B cell (primary cell): Measurements from ENCODE around the gene LZTS3. TPM values are rescaled to one million over a fixed set of nuclear protein-coding genes. Genes with fewer than 3 reads are reported as not detected.
A peak's percentile ranks its signal among the peaks of the same experiment; 100 is the strongest.

ENCODE experiments used
- ATAC-seq: fragments of 200-7000 bp; cut with Tn5 transposase; one replicate; pipeline ENCODE4 v1.10.0; 2021; ENCODE audit warnings: low read depth, mild to moderate bottlenecking, moderate number of reproducible peaks, moderate library complexity
- CTCF ChIA-PET: fragments of 350-600 bp; sonication (Branson Sonifier 250); formaldehyde crosslinking; loops from one replicate; lab custom pipeline; 2021; ENCODE audit warnings: antibody characterized with exemption, inconsistent platforms; lab: Charles Lee
- POLR2A ChIA-PET: fragments of 350-600 bp; sonication (Branson Sonifier 250); formaldehyde crosslinking; loops from one replicate; lab custom pipeline; 2021; ENCODE audit warnings: antibody characterized with exemption; lab: Charles Lee
- DNase-seq: peaks from one replicate; pipeline ENCODE4 v3.0.0; 2013
- H2AFZ ChIP-seq: 2 replicates; pipeline ENCODE4 v1.6.1; 2012; ENCODE audit warnings: mild to moderate bottlenecking, low read depth, low read length; ENCODE audit not compliant: insufficient read depth, poor library complexity, severe bottlenecking
- H3K27ac ChIP-seq, 2 donors: 1 replicate in 1 of 2; 2 replicates in 1 of 2; pipeline ENCODE4 v1.5.1; 2012 to 2013; ENCODE audit warnings: low read length in 2 of 2, mild to moderate bottlenecking in 2 of 2, moderate library complexity in 1 of 2
- H3K27me3 ChIP-seq, 4 experiments: fragments of 200-600 bp in 1 of 4; sonication (generic) in 1 of 4; replicated peaks in 1 of 4; 1 replicate in 2 of 4; 2 replicates in 2 of 4; pipeline versions ENCODE4 v1.6.1 to v1.7.0; 2013 to 2016; ENCODE audit warnings: low read length in 3 of 4, mild to moderate bottlenecking in 2 of 4, mixed read lengths in 1 of 4, moderate library complexity in 1 of 4; ENCODE audit not compliant: insufficient read depth in 4 of 4, control insufficient read depth in 3 of 4; ENCODE audit errors: control extremely low read depth in 1 of 4
- H3K36me3 ChIP-seq, 2 experiments: replicated peaks in 1 of 2; 1 replicate in 1 of 2; 2 replicates in 1 of 2; pipeline versions ENCODE4 v1.6.1 to v1.7.1; 2013; ENCODE audit warnings: low read length in 1 of 2; ENCODE audit not compliant: insufficient read depth in 2 of 2, control insufficient read depth in 1 of 2; ENCODE audit errors: control extremely low read depth in 1 of 2, extremely low read depth in 1 of 2
- H3K4me1 ChIP-seq, 2 donors: fragments of 200-600 bp in 1 of 2; sonication (generic) in 1 of 2; 1 replicate in 1 of 2; 2 replicates in 1 of 2; pipeline versions ENCODE4 v1.5.1 to v1.6.1; 2013 to 2017; ENCODE audit warnings: low read length in 2 of 2; ENCODE audit not compliant: control insufficient read depth in 2 of 2, insufficient read depth in 2 of 2
- H3K4me2 ChIP-seq: replicated peaks from 2 replicates; pipeline ENCODE3; 2012; ENCODE audit warnings: mild to moderate bottlenecking, low read depth, low read length; ENCODE audit not compliant: poor library complexity, severe bottlenecking
- H3K4me3 ChIP-seq, 5 experiments: fragments of 200-600 bp in 1 of 5; sonication (generic) in 1 of 5; 1 replicate in 3 of 5; 2 replicates in 2 of 5; pipeline versions ENCODE4 v1.5.1 to v1.7.0; 2011 to 2016; ENCODE audit warnings: low read length in 4 of 5, mild to moderate bottlenecking in 4 of 5, low read depth in 2 of 5, control low read depth in 1 of 5, moderate library complexity in 1 of 5; ENCODE audit not compliant: insufficient read depth in 1 of 5; ENCODE audit errors: control extremely low read depth in 1 of 5, extremely low read depth in 1 of 5
- H3K79me2 ChIP-seq: fragments of 200-600 bp; sonication (generic); one replicate; pipeline ENCODE4 v1.6.0; 2016; ENCODE audit warnings: low read length; ENCODE audit not compliant: control insufficient read depth, insufficient read depth
- H3K9ac ChIP-seq: fragments of 200-600 bp; sonication (generic); 2 replicates; pipeline ENCODE4 v1.6.1; 2017; ENCODE audit warnings: mild to moderate bottlenecking, low read length, moderate library complexity
- H3K9me3 ChIP-seq, 3 donors: one replicate each; pipeline versions ENCODE4 v1.6.1 to v1.7.1; 2013; ENCODE audit warnings: low read length in 2 of 3; ENCODE audit not compliant: control insufficient read depth in 2 of 3, insufficient read depth in 1 of 3; ENCODE audit errors: control extremely low read depth in 1 of 3
- H4K20me1 ChIP-seq: 2 replicates; pipeline ENCODE4 v1.6.0; 2012; ENCODE audit warnings: mild to moderate bottlenecking, low read length; ENCODE audit not compliant: insufficient read depth, control insufficient read depth, poor library complexity, severe bottlenecking
- H3K27ac Mint-ChIP-seq: one replicate; pipeline ENCODE4 v1.8.0; 2021; ENCODE audit warnings: mixed read lengths
- H3K27me3 Mint-ChIP-seq: one replicate; pipeline ENCODE4 v1.8.0; 2021; ENCODE audit warnings: mixed read lengths
- H3K4me1 Mint-ChIP-seq: one replicate; pipeline ENCODE4 v1.8.0; 2021; ENCODE audit warnings: mixed read lengths
- H3K4me3 Mint-ChIP-seq: one replicate; pipeline ENCODE4 v1.8.0; 2021; ENCODE audit warnings: mixed read lengths
- H3K9me3 Mint-ChIP-seq: one replicate; pipeline ENCODE4 v1.8.0; 2022; ENCODE audit warnings: mixed read lengths; ENCODE audit not compliant: insufficient read depth
- EZH2 ChIP-seq: IDR thresholded peaks from 2 replicates; pipeline ENCODE4 v1.6.1; 2012; ENCODE audit warnings: borderline replicate concordance, low read depth, mild to moderate bottlenecking, moderate library complexity, low read length; ENCODE audit not compliant: insufficient read depth, poor library complexity, severe bottlenecking
- WGBS: methylation state at CpG from one replicate; pipeline ENCODE4 v1.1.5; 2013; ENCODE audit warnings: missing lambda C conversion rate; ENCODE audit not compliant: insufficient coverage; 5-methylcytosine and 5-hydroxymethylcytosine counted together
- intact Hi-C: fragments of 100-400 bp; cut with micrococcal nuclease; formaldehyde crosslinking; loops from one replicate; pipeline ENCODE4 v1.10.0; 2022
- polyA plus RNA-seq: library from polyadenylated mRNA; depleted of rRNA; stranded (reverse); fragments of >200 nt; gene quantifications from 2 replicates; pipeline ENCODE4 v1.2.3, GENCODE V29; 2012
- total RNA-seq, 2 donors: library from RNA; stranded (reverse); fragments of 120-200 nt in 1 of 2; gene quantifications; 1 replicate in 1 of 2; 2 replicates in 1 of 2; pipeline versions ENCODE4 v1.2.3 to v1.2.4, GENCODE V29; 2013 to 2022
- TF ChIP-seq, protein P1 (sequence below): fragments of 200-600 bp; IDR thresholded peaks from one replicate; pipeline ENCODE4 v1.8.0; 2022; ENCODE audit warnings: antibody characterized with exemption, mild to moderate bottlenecking

Gene LZTS3
- total and polyA plus RNA-seq, 2 donors (not counting 1 experiment from before 2014, with no cell fraction given) = 2.3 to 5.1 TPM

- H3K79me2 ChIP-seq = peaks cover 45% of the 10 kb centered on the region
- no peaks in the 10 kb centered on the region for H3K27me3 Mint-ChIP-seq
- POLR2A ChIA-PET = no interaction called here
- no peak overlapping the region for H3K4me2 ChIP-seq
- H3K27ac ChIP-seq = no peak overlapping the region
- H3K4me1 ChIP-seq = peaks cover 15 to 18% of the 10 kb centered on the region in 2 donors
- H3K4me3 ChIP-seq = no peak overlapping the region
- no peak overlapping the region for H3K27ac Mint-ChIP-seq
- H3K9ac ChIP-seq = no peak overlapping the region
- WGBS = 100% methylated on average over 6 of the region's 7 CpGs
- no peaks in the 10 kb centered on the region for H3K9me3 Mint-ChIP-seq
- peaks cover 9% of the 10 kb centered on the region for H4K20me1 ChIP-seq
- peaks cover 18% of the 10 kb centered on the region for H3K4me1 Mint-ChIP-seq
- intact Hi-C loops = no loop called here
- TF ChIP-seq, protein P1, sequence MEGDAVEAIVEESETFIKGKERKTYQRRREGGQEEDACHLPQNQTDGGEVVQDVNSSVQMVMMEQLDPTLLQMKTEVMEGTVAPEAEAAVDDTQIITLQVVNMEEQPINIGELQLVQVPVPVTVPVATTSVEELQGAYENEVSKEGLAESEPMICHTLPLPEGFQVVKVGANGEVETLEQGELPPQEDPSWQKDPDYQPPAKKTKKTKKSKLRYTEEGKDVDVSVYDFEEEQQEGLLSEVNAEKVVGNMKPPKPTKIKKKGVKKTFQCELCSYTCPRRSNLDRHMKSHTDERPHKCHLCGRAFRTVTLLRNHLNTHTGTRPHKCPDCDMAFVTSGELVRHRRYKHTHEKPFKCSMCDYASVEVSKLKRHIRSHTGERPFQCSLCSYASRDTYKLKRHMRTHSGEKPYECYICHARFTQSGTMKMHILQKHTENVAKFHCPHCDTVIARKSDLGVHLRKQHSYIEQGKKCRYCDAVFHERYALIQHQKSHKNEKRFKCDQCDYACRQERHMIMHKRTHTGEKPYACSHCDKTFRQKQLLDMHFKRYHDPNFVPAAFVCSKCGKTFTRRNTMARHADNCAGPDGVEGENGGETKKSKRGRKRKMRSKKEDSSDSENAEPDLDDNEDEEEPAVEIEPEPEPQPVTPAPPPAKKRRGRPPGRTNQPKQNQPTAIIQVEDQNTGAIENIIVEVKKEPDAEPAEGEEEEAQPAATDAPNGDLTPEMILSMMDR = no peak
- TF ChIP-seq EZH2 = no peak
- CTCF ChIA-PET = interaction anchor here (1.1 kb wide), 1 partner anchor 10 kb away, joined by 3 read pairs; no protein-coding TSS in a partner anchor
- no peaks in the 10 kb centered on the region for H3K27me3 ChIP-seq
- no peak for ATAC-seq
- DNase-seq = no peak
- H3K4me3 Mint-ChIP-seq = no peak overlapping the region
- H3K36me3 ChIP-seq = peaks cover 0 to 23% of the 10 kb centered on the region in 2 experiments
- H3K9me3 ChIP-seq = no peaks in the 10 kb centered on the region
- H2AFZ ChIP-seq = no peak overlapping the region
Measured at GRCh38 chr20:3213226-3213625, 39.9 kb upstream of the LZTS3 start.

DNA sequence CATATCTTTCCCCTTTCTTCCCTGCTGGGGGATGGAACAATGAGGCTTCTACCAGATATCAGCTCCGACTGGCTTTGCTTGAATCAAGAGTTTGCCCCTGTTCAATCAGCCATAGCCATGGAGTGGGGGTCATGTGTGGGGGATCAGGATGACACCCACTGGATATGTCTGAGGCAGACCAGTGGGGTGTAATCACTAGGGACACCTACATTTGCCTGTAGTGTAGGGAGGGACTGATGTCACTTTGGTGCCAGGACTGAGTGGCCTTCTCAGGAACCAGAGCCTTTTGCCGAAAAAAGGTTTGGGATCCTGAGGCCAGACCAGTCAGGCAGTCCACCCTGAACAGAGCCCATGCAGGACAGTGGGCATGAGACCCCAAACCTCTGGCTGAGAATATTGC is 37.0 kb upstream of the LZTS3 start:
- no peaks in the 10 kb centered on the region for H3K9me3 Mint-ChIP-seq
- peak overlapping the region; percentile 95 for H2AFZ ChIP-seq
- peak overlapping the region; percentile 46 for H3K27ac Mint-ChIP-seq
- H3K27me3 Mint-ChIP-seq = no peaks in the 10 kb centered on the region
- TF ChIP-seq EZH2 = no peak
- TF ChIP-seq, protein P1 = no peak
- peaks cover 0 to 15% of the 10 kb centered on the region in 2 experiments for H3K36me3 ChIP-seq
- intact Hi-C loops = no loop called here
- DNase-seq (no peak), ATAC-seq (no peak)
- ChIA-PET CTCF (no interaction called here), POLR2A (interaction anchor here (2.8 kb wide), 1 partner anchor 13 kb away, joined by 9 read pairs; no protein-coding TSS in a partner anchor)
- peaks cover 18% of the 10 kb centered on the region for H3K4me1 Mint-ChIP-seq
- H3K4me3 Mint-ChIP-seq = peak overlapping the region; percentile 88
- H3K4me2 ChIP-seq = peak overlapping the region; percentile 91
- no peaks in the 10 kb centered on the region for H3K27me3 ChIP-seq
- H3K9ac ChIP-seq = peak overlapping the region; percentile 83
- peaks cover 7% of the 10 kb centered on the region for H4K20me1 ChIP-seq
- H3K27ac ChIP-seq = peak overlapping the region in 1 of 2 donors; percentile 91
- 89% methylated on average over 1 of the region's 2 CpGs for WGBS
- H3K4me3 ChIP-seq = peak overlapping the region; percentile 62 to 99 (median 87)
- peaks cover 43% of the 10 kb centered on the region for H3K79me2 ChIP-seq
- H3K4me1 ChIP-seq = peaks cover 14 to 17% of the 10 kb centered on the region in 2 donors
- H3K9me3 ChIP-seq = no peaks in the 10 kb centered on the region
